Nephron progenitor cell (in vitro differentiated cells): ENCODE results near the gene MAML2.

ENCODE experiments used
- DNase-seq: peaks from one replicate; pipeline ENCODE4 v3.0.0; 2021
- H3K27ac Mint-ChIP-seq: 2 replicates; pipeline ENCODE4 v1.8.0; 2021; ENCODE audit warnings: mild to moderate bottlenecking, moderate library complexity, mixed read lengths
- H3K27me3 Mint-ChIP-seq: 2 replicates; pipeline ENCODE4 v1.8.0; 2021; ENCODE audit warnings: mild to moderate bottlenecking, low read depth, mixed read lengths; ENCODE audit not compliant: poor library complexity
- H3K36me3 Mint-ChIP-seq: 2 replicates; pipeline ENCODE4 v1.8.0; 2021; ENCODE audit warnings: low read depth, mixed read lengths
- H3K4me1 Mint-ChIP-seq: 2 replicates; pipeline ENCODE4 v1.8.0; 2021; ENCODE audit warnings: mixed read lengths
- H3K4me3 Mint-ChIP-seq: 2 replicates; pipeline ENCODE4 v1.8.0; 2021; ENCODE audit warnings: mild to moderate bottlenecking, moderate library complexity, mixed read lengths
- H3K9me3 Mint-ChIP-seq: 2 replicates; pipeline ENCODE4 v1.8.0; 2021; ENCODE audit warnings: mild to moderate bottlenecking, moderate library complexity, mixed read lengths
- TF ChIP-seq, protein P1 (sequence below): fragments of 200-600 bp; sonication (generic); IDR thresholded peaks from 2 replicates; pipeline ENCODE4 v1.5.0; 2021; ENCODE audit warnings: antibody characterized with exemption

MAML2 gene

DNA sequence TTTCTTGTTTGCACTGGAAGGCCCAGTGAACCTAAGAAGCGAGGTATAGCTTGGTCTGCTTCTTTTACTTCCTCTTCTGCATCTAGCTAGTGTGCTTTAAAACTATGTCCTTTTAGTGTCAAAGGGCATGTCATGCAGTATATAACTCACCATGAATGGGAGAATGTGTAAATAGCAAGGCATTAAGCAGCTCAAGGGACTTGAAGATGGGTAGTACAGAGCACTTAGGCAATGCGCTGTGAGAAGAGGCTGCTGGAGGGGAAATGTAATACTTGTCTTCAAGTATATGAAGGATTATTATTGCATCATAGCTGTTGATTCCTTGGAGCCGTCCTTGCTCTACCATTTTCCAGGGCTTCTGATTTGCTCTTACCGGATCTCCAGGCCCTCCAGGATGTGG, 7.6 kb downstream of the MAML2 start:
- peaks cover 14% of the 10 kb centered on the region for H3K36me3 Mint-ChIP-seq
- H3K9me3 Mint-ChIP-seq = no peaks in the 10 kb centered on the region
- peaks cover 94% of the 10 kb centered on the region for H3K4me1 Mint-ChIP-seq
- no peaks in the 10 kb centered on the region for H3K27me3 Mint-ChIP-seq
- DNase-seq = no peak
- TF ChIP-seq, protein P1, sequence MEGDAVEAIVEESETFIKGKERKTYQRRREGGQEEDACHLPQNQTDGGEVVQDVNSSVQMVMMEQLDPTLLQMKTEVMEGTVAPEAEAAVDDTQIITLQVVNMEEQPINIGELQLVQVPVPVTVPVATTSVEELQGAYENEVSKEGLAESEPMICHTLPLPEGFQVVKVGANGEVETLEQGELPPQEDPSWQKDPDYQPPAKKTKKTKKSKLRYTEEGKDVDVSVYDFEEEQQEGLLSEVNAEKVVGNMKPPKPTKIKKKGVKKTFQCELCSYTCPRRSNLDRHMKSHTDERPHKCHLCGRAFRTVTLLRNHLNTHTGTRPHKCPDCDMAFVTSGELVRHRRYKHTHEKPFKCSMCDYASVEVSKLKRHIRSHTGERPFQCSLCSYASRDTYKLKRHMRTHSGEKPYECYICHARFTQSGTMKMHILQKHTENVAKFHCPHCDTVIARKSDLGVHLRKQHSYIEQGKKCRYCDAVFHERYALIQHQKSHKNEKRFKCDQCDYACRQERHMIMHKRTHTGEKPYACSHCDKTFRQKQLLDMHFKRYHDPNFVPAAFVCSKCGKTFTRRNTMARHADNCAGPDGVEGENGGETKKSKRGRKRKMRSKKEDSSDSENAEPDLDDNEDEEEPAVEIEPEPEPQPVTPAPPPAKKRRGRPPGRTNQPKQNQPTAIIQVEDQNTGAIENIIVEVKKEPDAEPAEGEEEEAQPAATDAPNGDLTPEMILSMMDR = no peak
- peak overlapping the region; percentile 2 for H3K4me3 Mint-ChIP-seq
- peak overlapping the region; percentile 93 for H3K27ac Mint-ChIP-seq

DNA sequence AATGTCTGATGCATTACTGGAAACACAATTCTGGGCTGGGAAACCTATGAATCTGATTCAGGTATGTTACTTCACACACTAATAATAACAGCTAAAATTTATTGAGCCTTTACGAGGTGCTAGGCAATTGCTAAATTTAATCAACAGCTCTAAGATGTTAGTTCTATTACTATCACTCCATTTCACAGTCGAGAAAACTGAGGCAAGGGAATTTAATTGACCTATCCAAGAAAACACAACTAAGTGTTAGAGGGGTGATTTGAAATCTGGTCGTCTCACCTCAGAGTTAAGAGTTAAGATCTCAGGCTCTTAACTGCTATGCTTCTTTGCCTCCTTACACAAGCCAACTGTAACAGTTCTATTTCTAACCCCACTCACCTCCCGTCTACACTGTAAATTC, 8.8 kb downstream of the MAML2 start:
- TF ChIP-seq, protein P1 = no peak
- H3K4me1 Mint-ChIP-seq = peaks cover 94% of the 10 kb centered on the region
- H3K4me3 Mint-ChIP-seq = no peak overlapping the region
- H3K9me3 Mint-ChIP-seq = no peaks in the 10 kb centered on the region
- no peak overlapping the region for H3K27ac Mint-ChIP-seq
- H3K27me3 Mint-ChIP-seq = no peaks in the 10 kb centered on the region
- no peak for DNase-seq
- H3K36me3 Mint-ChIP-seq = peaks cover 16% of the 10 kb centered on the region

DNA sequence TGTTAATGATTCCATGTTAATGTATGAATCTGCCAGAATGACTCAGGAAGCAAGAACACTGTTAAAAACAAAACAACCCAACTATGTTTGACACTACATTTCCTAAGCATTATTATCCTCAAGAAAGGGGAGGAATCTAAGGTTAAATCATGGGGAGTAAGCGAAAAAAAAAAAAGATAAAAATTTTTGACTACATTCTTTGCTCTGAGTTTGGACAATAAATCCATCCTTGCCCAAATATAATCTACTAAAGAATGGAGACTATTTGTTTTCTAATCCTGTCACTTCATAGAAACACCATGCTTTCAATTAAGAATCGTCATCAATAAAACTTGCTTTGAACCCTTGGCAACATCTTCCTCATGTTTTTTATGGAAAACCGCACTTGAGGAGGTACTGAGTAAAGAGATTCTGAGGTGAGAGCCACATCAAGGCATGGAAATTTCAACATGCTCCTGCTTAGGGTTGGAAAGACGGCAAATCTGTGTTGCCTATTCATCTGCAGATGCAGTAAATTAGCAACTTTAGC, 9.7 kb downstream of the MAML2 start:
- peaks cover 21% of the 10 kb centered on the region for H3K36me3 Mint-ChIP-seq
- H3K27ac Mint-ChIP-seq = peak overlapping the region; percentile 97
- H3K4me1 Mint-ChIP-seq = peaks cover 94% of the 10 kb centered on the region
- H3K27me3 Mint-ChIP-seq = no peaks in the 10 kb centered on the region
- H3K4me3 Mint-ChIP-seq = no peak overlapping the region
- TF ChIP-seq, protein P1 = no peak
- no peak for DNase-seq
- no peaks in the 10 kb centered on the region for H3K9me3 Mint-ChIP-seq

DNA sequence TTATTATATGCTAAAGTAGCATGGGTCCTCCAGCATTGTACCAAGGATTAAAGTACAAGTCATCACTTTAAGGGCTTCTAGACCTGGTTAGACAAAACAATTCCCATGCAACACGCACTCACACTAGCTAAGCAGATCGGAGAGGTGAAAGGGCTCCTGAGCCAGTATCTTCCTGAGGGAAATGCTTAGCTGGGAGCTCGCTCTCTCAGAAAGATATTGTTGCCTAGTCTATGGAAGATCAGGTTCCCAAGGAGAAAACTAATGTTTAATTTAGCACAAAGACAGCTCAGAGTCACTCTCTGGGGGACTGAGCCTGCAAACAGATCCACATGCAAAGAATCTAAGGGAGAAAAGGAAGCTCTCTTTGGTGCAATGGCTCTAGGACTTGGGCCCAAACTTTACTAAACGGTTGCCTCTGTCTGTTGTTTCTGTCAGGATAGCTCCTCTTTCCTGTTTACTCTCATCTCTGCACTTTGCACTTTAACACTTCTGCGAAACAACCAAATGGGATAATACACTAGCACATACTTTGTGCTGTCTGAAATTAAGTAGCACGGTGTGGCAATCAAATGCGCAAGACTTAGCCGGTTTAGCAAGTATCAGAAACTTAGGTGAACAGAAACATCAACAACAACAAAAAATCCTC, 10.7 kb downstream of the MAML2 start:
- TF ChIP-seq, protein P1 = no peak
- no peak for DNase-seq
- Mint-ChIP-seq H3K9me3 (no peaks in the 10 kb centered on the region), H3K27ac (peak overlapping the region; percentile 97), H3K36me3 (peaks cover 21% of the 10 kb centered on the region), H3K27me3 (no peaks in the 10 kb centered on the region), H3K4me3 (peak overlapping the region; percentile 56), H3K4me1 (peaks cover 93% of the 10 kb centered on the region)

DNA sequence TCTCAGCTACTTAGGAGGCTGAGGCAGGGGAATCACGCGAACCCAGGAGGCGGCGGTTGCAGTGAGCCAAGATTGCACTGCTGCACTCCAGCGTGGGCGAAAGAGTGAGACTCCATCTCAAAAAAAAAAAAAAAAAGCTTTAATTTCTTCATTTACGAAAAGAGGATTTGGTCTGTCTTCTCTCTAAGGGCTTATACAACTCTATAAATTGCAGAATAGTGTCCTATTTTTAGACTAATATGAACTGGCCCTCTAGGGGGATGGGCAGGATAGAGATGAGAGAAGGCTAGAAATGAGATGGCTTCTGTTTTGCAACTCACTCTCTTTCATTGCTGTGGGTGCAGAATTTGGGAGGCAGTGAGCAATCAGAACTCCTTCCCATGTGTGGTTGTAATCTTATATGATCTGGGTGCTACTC, 11.3 kb downstream of the MAML2 start:
- TF ChIP-seq, protein P1 = no peak

DNA sequence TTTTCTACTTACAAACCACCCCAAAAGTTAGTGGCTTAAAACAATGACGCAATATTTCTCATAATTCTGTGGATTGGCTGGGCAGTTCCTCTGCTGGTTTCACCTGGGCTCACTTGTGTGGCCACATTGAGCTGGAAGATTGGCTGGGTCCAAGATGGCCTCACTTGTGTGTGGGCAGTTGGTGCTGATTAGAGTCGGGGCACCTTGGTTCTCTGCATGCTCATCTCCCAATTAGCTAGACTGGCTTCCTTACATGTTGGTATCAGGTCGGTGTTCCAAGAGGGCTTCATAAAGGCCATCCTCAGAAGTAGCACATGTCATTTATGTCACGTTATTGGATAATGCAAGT, 12.5 kb downstream of the MAML2 start:
- TF ChIP-seq, protein P1 = no peak
- H3K27ac Mint-ChIP-seq = peak overlapping the region; percentile 68
- H3K4me1 Mint-ChIP-seq = peaks cover 93% of the 10 kb centered on the region
- peak overlapping the region; percentile 4 for H3K4me3 Mint-ChIP-seq
- H3K9me3 Mint-ChIP-seq = no peaks in the 10 kb centered on the region
- H3K27me3 Mint-ChIP-seq = no peaks in the 10 kb centered on the region
- H3K36me3 Mint-ChIP-seq = peaks cover 28% of the 10 kb centered on the region
- DNase-seq = no peak

More for the DNA sequence above, 11.3 kb downstream of the MAML2 start:
- Mint-ChIP-seq H3K4me3 (peak overlapping the region; percentile 56), H3K27me3 (no peaks in the 10 kb centered on the region), H3K36me3 (peaks cover 21% of the 10 kb centered on the region), H3K4me1 (peaks cover 93% of the 10 kb centered on the region), H3K9me3 (no peaks in the 10 kb centered on the region), H3K27ac (peak overlapping the region; percentile 97)
- no peak for DNase-seq
